T-helper 17 cell (primary cell): ENCODE results near the gene GRK2. TPM values are rescaled to one million over a fixed set of nuclear protein-coding genes. Genes with fewer than 3 reads are reported as not detected.
"Not testable (repeated sequence)": the region's sequence is repeated elsewhere in the genome, so short reads cannot be mapped to it uniquely, and the experiment has no call there.

Experiments
- ATAC-seq: fragments of 150-1000 bp; cut with Tn5 transposase; 2 replicates; pipeline ENCODE4 v1.10.0; 2021; ENCODE audit warnings: mild to moderate bottlenecking, moderate library complexity
- DNase-seq, 3 donors: peaks; one replicate each; pipeline versions ENCODE4 v3.0.0 to v3.0.0-alpha.2; 2020 to 2021
- H3K9me3 ChIP-seq: one replicate; pipeline ENCODE4 v1.7.0; 2013; ENCODE audit warnings: low read length, mild to moderate bottlenecking; ENCODE audit not compliant: control insufficient read depth, poor library complexity, severe bottlenecking
- H3K27ac Mint-ChIP-seq: one replicate; pipeline ENCODE4 v1.8.0; 2022; ENCODE audit warnings: mild to moderate bottlenecking, moderate library complexity, mixed read lengths
- H3K27me3 Mint-ChIP-seq: one replicate; pipeline ENCODE4 v1.8.0; 2022; ENCODE audit warnings: mixed read lengths
- H3K36me3 Mint-ChIP-seq: one replicate; pipeline ENCODE4 v1.8.0; 2022; ENCODE audit warnings: low read depth, mixed read lengths
- H3K4me1 Mint-ChIP-seq: one replicate; pipeline ENCODE4 v1.8.0; 2022; ENCODE audit warnings: mild to moderate bottlenecking, mixed read lengths
- H3K4me3 Mint-ChIP-seq: one replicate; pipeline ENCODE4 v1.8.0; 2022; ENCODE audit warnings: mild to moderate bottlenecking, moderate library complexity, mixed read lengths
- total RNA-seq, 4 donors: library from RNA in 2 of 4; stranded (reverse) in 2 of 4; gene quantifications; one replicate each; pipeline ENCODE4 v1.2.3 and lab custom pipeline; 2022 to 2026

GRK2 gene
- total RNA-seq, 2 donors from 2014 or later: 264 to 276 TPM

GRCh38 chr11:67260885-67261639 lies 5.2 kb upstream of the GRK2 start:
- not testable (repeated sequence) for H3K27me3 Mint-ChIP-seq, H3K27ac Mint-ChIP-seq, H3K9me3 ChIP-seq, DNase-seq, H3K36me3 Mint-ChIP-seq, ATAC-seq
- H3K4me1 Mint-ChIP-seq: peaks cover 36% of the 10 kb centered on the region
- peak overlapping the region; percentile 83 for H3K4me3 Mint-ChIP-seq

GRCh38 chr11:67261640-67261945 lies 4.7 kb upstream of the GRK2 start:
- H3K27ac Mint-ChIP-seq: no peak overlapping the region
- DNase-seq: no peak
- H3K9me3 ChIP-seq: no peaks in the 10 kb centered on the region
- no peaks in the 10 kb centered on the region for H3K36me3 Mint-ChIP-seq
- no peak for ATAC-seq
- peaks cover 36% of the 10 kb centered on the region for H3K4me1 Mint-ChIP-seq
- no peak overlapping the region for H3K4me3 Mint-ChIP-seq
- H3K27me3 Mint-ChIP-seq: no peaks in the 10 kb centered on the region

- Mint-ChIP-seq H3K27ac (peak overlapping the region; percentile 53), H3K36me3 (peaks cover 1% of the 10 kb centered on the region), H3K4me3 (peak overlapping the region; percentile 84), H3K4me1 (peaks cover 35% of the 10 kb centered on the region), H3K27me3 (no peaks in the 10 kb centered on the region)
- H3K9me3 ChIP-seq: no peaks in the 10 kb centered on the region
- no peak for DNase-seq
- ATAC-seq: no peak
Measured at GRCh38 chr11:67261946-67262681, 4.2 kb upstream of the GRK2 start.

GRCh38 chr11:67262731-67263675 lies 3.3 kb upstream of the GRK2 start:
- H3K4me1 Mint-ChIP-seq: peaks cover 40% of the 10 kb centered on the region
- DNase-seq (peak; percentile 55 to 57 (median 57)), ATAC-seq (peak; percentile 38)
- H3K27me3 Mint-ChIP-seq: no peaks in the 10 kb centered on the region
- peak overlapping the region; percentile 53 for H3K27ac Mint-ChIP-seq
- H3K36me3 Mint-ChIP-seq: peaks cover 7% of the 10 kb centered on the region
- H3K9me3 ChIP-seq: no peaks in the 10 kb centered on the region
- peak overlapping the region; percentile 84 for H3K4me3 Mint-ChIP-seq

GRCh38 chr11:67264260-67264659 lies 2.0 kb upstream of the GRK2 start:
- Mint-ChIP-seq H3K27ac (peak overlapping the region; percentile 89), H3K4me1 (peaks cover 49% of the 10 kb centered on the region), H3K27me3 (no peaks in the 10 kb centered on the region), H3K36me3 (peaks cover 8% of the 10 kb centered on the region), H3K4me3 (peak overlapping the region; percentile 76)
- ATAC-seq: no peak
- H3K9me3 ChIP-seq: no peaks in the 10 kb centered on the region
- no peak for DNase-seq

- peak overlapping the region; percentile 89 for H3K27ac Mint-ChIP-seq
- no peaks in the 10 kb centered on the region for H3K27me3 Mint-ChIP-seq
- DNase-seq (no peak), ATAC-seq (no peak)
- peaks cover 50% of the 10 kb centered on the region for H3K4me1 Mint-ChIP-seq
- H3K36me3 Mint-ChIP-seq: peaks cover 8% of the 10 kb centered on the region
- peak overlapping the region; percentile 76 for H3K4me3 Mint-ChIP-seq
- H3K9me3 ChIP-seq: no peaks in the 10 kb centered on the region
Measured at GRCh38 chr11:67264877-67265632, 1.2 kb upstream of the GRK2 start.

GRCh38 chr11:67265633-67266448 lies 432 bp upstream of the GRK2 start:
- no peaks in the 10 kb centered on the region for H3K9me3 ChIP-seq
- Mint-ChIP-seq H3K4me3 (peak overlapping the region; percentile 87), H3K27me3 (no peaks in the 10 kb centered on the region), H3K27ac (peak overlapping the region; percentile 89), H3K36me3 (peaks cover 12% of the 10 kb centered on the region), H3K4me1 (peaks cover 58% of the 10 kb centered on the region)
- ATAC-seq (peak; percentile 59), DNase-seq (peak; percentile 70 to 79 (median 78))

- ATAC-seq (no peak), DNase-seq (no peak)
- H3K27me3 Mint-ChIP-seq: no peaks in the 10 kb centered on the region
- H3K9me3 ChIP-seq: no peaks in the 10 kb centered on the region
- H3K36me3 Mint-ChIP-seq: peaks cover 12% of the 10 kb centered on the region
- peaks cover 68% of the 10 kb centered on the region for H3K4me1 Mint-ChIP-seq
- peak overlapping the region; percentile 97 for H3K27ac Mint-ChIP-seq
- H3K4me3 Mint-ChIP-seq: peak overlapping the region; percentile 98
Measured at GRCh38 chr11:67267188-67268080, 1.2 kb downstream of the GRK2 start.

- no peaks in the 10 kb centered on the region for H3K9me3 ChIP-seq
- H3K4me3 Mint-ChIP-seq: peak overlapping the region; percentile 98
- H3K36me3 Mint-ChIP-seq: peaks cover 12% of the 10 kb centered on the region
- H3K27ac Mint-ChIP-seq: peak overlapping the region; percentile 97
- peaks cover 67% of the 10 kb centered on the region for H3K4me1 Mint-ChIP-seq
- DNase-seq: peak in 1 of 3 donors; percentile 50
- no peaks in the 10 kb centered on the region for H3K27me3 Mint-ChIP-seq
- ATAC-seq: peak; percentile 39
Measured at GRCh38 chr11:67268081-67268961, 2.0 kb downstream of the GRK2 start.

GRCh38 chr11:67268962-67269268 lies 2.6 kb downstream of the GRK2 start:
- H3K9me3 ChIP-seq: no peaks in the 10 kb centered on the region
- ATAC-seq: no peak
- Mint-ChIP-seq H3K36me3 (peaks cover 12% of the 10 kb centered on the region), H3K27ac (peak overlapping the region; percentile 97), H3K27me3 (no peaks in the 10 kb centered on the region), H3K4me3 (peak overlapping the region; percentile 98), H3K4me1 (peaks cover 72% of the 10 kb centered on the region)
- DNase-seq: no peak
